ENCODE data around the gene ARSJ.

Gene ARSJ

GRCh38 chr4:113888006-113888405 is 91.4 kb downstream of the ARSJ start:
- no peak for DNase-seq

GRCh38 chr4:113885291-113885690 is 94.2 kb downstream of the ARSJ start:
- DNase-seq: no peak

GRCh38 chr4:113884655-113885054 is 94.8 kb downstream of the ARSJ start:
- no peak for DNase-seq

- no peak for DNase-seq
Measured at GRCh38 chr4:113882668-113883067, 96.8 kb downstream of the ARSJ start.

- DNase-seq: no peak
Measured at GRCh38 chr4:113881256-113881655, 98.2 kb downstream of the ARSJ start.

GRCh38 chr4:113880240-113881028 is 99.0 kb downstream of the ARSJ start:
- DNase-seq: no peak

- no peak for DNase-seq
Measured at GRCh38 chr4:113878668-113879067, 100.8 kb downstream of the ARSJ start.

GRCh38 chr4:113874480-113874879 is 105.0 kb downstream of the ARSJ start:
- no peak for DNase-seq

- DNase-seq: no peak
Measured at GRCh38 chr4:113873508-113873907, 105.9 kb downstream of the ARSJ start.

GRCh38 chr4:113872426-113873260 is 106.8 kb downstream of the ARSJ start:
- DNase-seq: no peak

GRCh38 chr4:113871080-113871479 is 108.4 kb downstream of the ARSJ start:
- DNase-seq: no peak

- no peak for DNase-seq
Measured at GRCh38 chr4:113869743-113870375, 109.6 kb downstream of the ARSJ start.

- no peak for DNase-seq
Measured at GRCh38 chr4:113866611-113867010, 112.8 kb downstream of the ARSJ start.

GRCh38 chr4:113858924-113859323 is 120.5 kb downstream of the ARSJ start:
- DNase-seq: no peak

GRCh38 chr4:113851816-113852215 is 127.6 kb downstream of the ARSJ start:
- DNase-seq: no peak

Data from SHP77 treated with DMSO at 0.1 percent for 48 hours (cell line).